Bronchial epithelial cell (primary cell): Measurements from ENCODE around the gene SERPING1. TPM values are rescaled to one million over a fixed set of nuclear protein-coding genes. Genes with fewer than 3 reads are reported as not detected.

Experiments
- DNase-seq: peaks from one replicate; pipeline ENCODE4 v3.0.0-alpha.2; 2010; ENCODE audit warnings: low read depth
- FAIRE-seq: peaks from 2 replicates; lab custom pipeline; 2011; peaks lifted over from hg19 to GRCh38; lab: Jason Lieb, UNC
- H3K27me3 ChIP-seq: 2 replicates; pipeline ENCODE4 v1.5.1; 2011; ENCODE audit warnings: low read length; ENCODE audit not compliant: control insufficient read depth, insufficient read depth
- H3K36me3 ChIP-seq: 2 replicates; pipeline ENCODE4 v1.5.1; 2011; ENCODE audit warnings: low read length; ENCODE audit not compliant: control insufficient read depth, insufficient read depth
- H3K4me3 ChIP-seq: 2 replicates; pipeline ENCODE4 v1.5.1; 2011; ENCODE audit warnings: mild to moderate bottlenecking, low read depth, low read length, control low read depth
- CTCF ChIP-seq: IDR thresholded peaks from 2 replicates; pipeline ENCODE4 v1.5.1; 2011; ENCODE audit warnings: mild to moderate bottlenecking, moderate library complexity, low read length, control low read depth, inconsistent platforms; ENCODE audit not compliant: insufficient read depth, severe bottlenecking
- total RNA-seq: library from RNA; depleted of rRNA; stranded (reverse); fragments of >200 nt; gene quantifications from 2 replicates; pipeline ENCODE4 v1.2.1, GENCODE V29; 2014

Gene SERPING1
- total RNA-seq, 1 donor from 2014 or later, result 1.3 TPM

- no peak for TF ChIP-seq CTCF
Observed at GRCh38 chr11:57634311-57634710, 36.8 kb downstream of the SERPING1 start.

GRCh38 chr11:57635246-57635645 lies 37.8 kb downstream of the SERPING1 start:
- no peak for DNase-seq
- TF ChIP-seq CTCF, result no peak
- Histone ChIP-seq H3K27me3 (no peaks in the 10 kb centered on the region), H3K36me3 (no peaks in the 10 kb centered on the region), H3K4me3 (no peak overlapping the region)
- FAIRE-seq, result no peak

More at GRCh38 chr11:57634311-57634710, 36.8 kb downstream of the SERPING1 start:
- no peaks in the 10 kb centered on the region for H3K27me3 ChIP-seq
- FAIRE-seq (no peak), DNase-seq (no peak)
- no peaks in the 10 kb centered on the region for H3K36me3 ChIP-seq
- no peak overlapping the region for H3K4me3 ChIP-seq

- no peak for FAIRE-seq
- Histone ChIP-seq H3K27me3 (no peaks in the 10 kb centered on the region), H3K4me3 (peak overlapping the region; percentile 77), H3K36me3 (no peaks in the 10 kb centered on the region)
- DNase-seq, result no peak
- TF ChIP-seq CTCF, result no peak
Observed at GRCh38 chr11:57637626-57638004, 40.1 kb downstream of the SERPING1 start.

DNA sequence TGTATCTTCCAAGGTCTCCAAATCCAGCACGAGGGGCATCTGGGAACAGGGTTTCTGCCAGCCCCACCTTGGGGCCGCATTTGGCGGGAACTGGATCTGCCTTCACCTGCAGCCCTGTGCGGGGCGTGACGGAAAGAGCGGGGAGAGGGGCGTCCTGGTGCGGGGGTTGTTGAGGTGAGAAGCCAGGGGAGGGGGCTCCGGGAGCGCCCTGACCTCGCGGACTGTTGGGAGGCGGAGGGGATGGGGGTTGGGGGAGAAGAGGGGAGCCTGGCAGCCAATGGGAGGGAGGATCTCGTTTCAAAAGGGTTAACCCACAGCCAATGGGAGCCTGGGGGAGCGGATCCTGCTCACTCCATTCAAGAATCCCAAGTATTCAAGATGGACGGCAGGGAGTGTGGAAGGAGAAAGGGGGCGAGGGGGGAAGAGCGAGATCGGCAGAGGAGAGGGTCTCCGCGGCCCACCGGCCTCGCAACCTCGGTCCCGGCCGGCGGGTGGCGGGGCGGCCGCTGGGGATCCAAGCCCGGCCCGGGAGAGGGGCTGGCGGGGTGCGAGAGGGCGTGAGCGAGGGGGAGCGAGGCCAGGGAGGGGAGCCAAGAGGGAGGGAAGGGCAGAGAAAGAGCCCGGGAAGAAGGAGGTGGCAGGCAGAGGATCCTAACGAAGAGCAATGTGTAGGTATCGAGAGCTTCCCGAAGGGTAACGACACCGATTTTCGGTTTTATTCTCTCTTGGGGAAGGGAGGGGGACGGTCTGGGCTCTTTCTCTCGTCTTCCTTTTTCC lies 40.7 kb downstream of the SERPING1 start:
- FAIRE-seq (no peak), DNase-seq (peak; percentile 77)
- H3K27me3 ChIP-seq, result no peaks in the 10 kb centered on the region
- no peaks in the 10 kb centered on the region for H3K36me3 ChIP-seq
- TF ChIP-seq CTCF, result no peak
- H3K4me3 ChIP-seq, result peak overlapping the region; percentile 77

- Histone ChIP-seq H3K36me3 (no peaks in the 10 kb centered on the region), H3K4me3 (peak overlapping the region; percentile 77), H3K27me3 (no peaks in the 10 kb centered on the region)
- FAIRE-seq (no peak), DNase-seq (no peak)
- no peak for TF ChIP-seq CTCF
Observed at GRCh38 chr11:57638811-57639320, 41.4 kb downstream of the SERPING1 start.
